Measurements from ENCODE around the gene HECW1. TPM values are rescaled to one million over a fixed set of nuclear protein-coding genes. Genes with fewer than 3 reads are reported as not detected.

Gene HECW1
- total and polyA plus RNA-seq, 2 experiments from 2014 or later = 2.0 to 4.8 TPM

- H3K4me3 ChIP-seq = 0 out of 2 replicates have a peak overlapping the region, but pooled peaks have one; percentile 70
- peak; percentile 31 for DNase-seq
- peaks cover 12% of the 10 kb centered on the region for H3K4me1 ChIP-seq (ENCODE audit: insufficient read depth)
- in situ Hi-C loops (cut with MboI) = no loop called here
- no peaks in the 10 kb centered on the region for H3K36me3 ChIP-seq (ENCODE audit: low read depth)
- no peaks in the 10 kb centered on the region for H3K9me3 ChIP-seq (ENCODE audit: low read depth)
- H3K9me2 ChIP-seq (ENCODE audit: insufficient read depth) = no peaks in the 10 kb centered on the region
- TF ChIP-seq EZH2 (IDR thresholded peaks at IDR 0.05; ENCODE audit: insufficient read depth, poor library complexity, severe bottlenecking) = no peak
- no peak for TF ChIP-seq EZH2phosphoT487 (IDR thresholded peaks at IDR 0.05; ENCODE audit: insufficient read depth, low read depth)
- H4K20me1 ChIP-seq (ENCODE audit: insufficient read depth) = no peaks in the 10 kb centered on the region
- peaks cover 50% of the 10 kb centered on the region for H3K27me3 ChIP-seq (replicated peaks; ENCODE audit: insufficient read depth)
- 12 to 13% methylated on average over 17 of the region's 17 CpGs for WGBS, 2 experiments (ENCODE audit: low coverage in 1 of 2, low lambda C conversion rate in 2 of 2, missing lambda C conversion rate in 2 of 2)
- no peak overlapping the region for H3K9ac ChIP-seq
- no peak overlapping the region for H2AFZ ChIP-seq
- peaks cover 19% of the 10 kb centered on the region for H3F3A ChIP-seq (ENCODE audit: insufficient read depth)
- no peak overlapping the region for H3K27ac ChIP-seq
- H3K79me2 ChIP-seq (ENCODE audit: insufficient read depth) = no peaks in the 10 kb centered on the region
- H3K4me2 ChIP-seq (ENCODE audit: unreplicated experiment) = peak overlapping the region; percentile 83
These were observed 603 bp upstream of the HECW1 start for GRCh38 chr7:43111630-43112458.

DNA sequence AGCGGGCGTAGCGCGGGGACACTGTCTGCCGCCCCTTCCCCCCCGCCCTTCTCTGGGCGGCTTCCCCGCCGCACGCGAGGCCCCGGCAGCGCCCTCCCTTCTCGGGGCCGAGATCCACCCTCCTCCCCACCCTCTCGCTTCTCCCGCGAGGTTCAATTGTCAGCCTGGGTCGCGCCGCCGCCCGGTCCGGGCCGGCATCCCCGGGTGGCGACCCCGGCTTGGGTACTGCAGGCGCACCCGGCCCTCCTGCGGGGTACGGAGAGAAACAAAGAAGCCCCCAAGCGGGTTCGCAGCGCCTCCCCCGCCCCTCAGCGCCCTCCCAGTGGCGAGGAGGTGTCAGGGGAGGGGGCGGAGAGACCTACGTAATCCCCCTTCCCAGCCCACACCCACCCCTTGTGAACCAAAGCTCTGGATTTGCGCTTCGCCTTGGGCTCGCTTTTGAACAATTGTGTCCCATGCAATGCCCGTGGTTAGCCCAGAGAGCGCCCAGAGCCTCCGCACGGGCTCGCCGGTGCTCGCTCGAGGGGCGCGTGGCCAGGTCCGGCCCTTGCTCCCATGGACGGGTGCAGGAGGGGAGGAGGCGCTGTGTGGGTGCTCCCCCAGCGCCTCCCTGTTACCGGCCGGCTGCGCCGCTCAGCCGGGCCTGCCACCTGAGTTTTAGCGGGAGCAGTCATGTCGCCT lies 634 bp downstream of the HECW1 start:
- Histone ChIP-seq H3K4me3 (peak overlapping the region; percentile 70), H3K36me3 (ENCODE audit: low read depth) (no peaks in the 10 kb centered on the region), H3K4me2 (ENCODE audit: unreplicated experiment) (peak overlapping the region; percentile 83), H3K9me3 (ENCODE audit: low read depth) (no peaks in the 10 kb centered on the region), H4K20me1 (ENCODE audit: insufficient read depth) (no peaks in the 10 kb centered on the region), H2AFZ (peak overlapping the region; percentile 77), H3K9me2 (ENCODE audit: insufficient read depth) (no peaks in the 10 kb centered on the region), H3K9ac (peak overlapping the region; percentile 52; the same call in 1 of the 2 replicates), H3F3A (ENCODE audit: insufficient read depth) (peaks cover 29% of the 10 kb centered on the region), H3K27me3 (replicated peaks; ENCODE audit: insufficient read depth) (peaks cover 50% of the 10 kb centered on the region), H3K27ac (no peak overlapping the region), H3K4me1 (ENCODE audit: insufficient read depth) (peaks cover 23% of the 10 kb centered on the region), H3K79me2 (ENCODE audit: insufficient read depth) (no peaks in the 10 kb centered on the region)
- in situ Hi-C loops (cut with MboI) = no loop called here
- WGBS, 2 experiments (ENCODE audit: low coverage in 1 of 2, low lambda C conversion rate in 2 of 2, missing lambda C conversion rate in 2 of 2) = 1% methylated on average over 32 to 36 of the region's 64 CpGs
- TF ChIP-seq EZH2phosphoT487 (IDR thresholded peaks at IDR 0.05; ENCODE audit: insufficient read depth, low read depth) = no peak
- TF ChIP-seq EZH2 (IDR thresholded peaks at IDR 0.05; ENCODE audit: insufficient read depth, poor library complexity, severe bottlenecking) = no peak
- DNase-seq = peak; percentile 86

- H3K9ac ChIP-seq = no peak overlapping the region
- H3K4me1 ChIP-seq (ENCODE audit: insufficient read depth) = peaks cover 26% of the 10 kb centered on the region
- 13 to 14% methylated on average over 27 to 30 of the region's 36 CpGs for WGBS, 2 experiments (ENCODE audit: low coverage in 1 of 2, low lambda C conversion rate in 2 of 2, missing lambda C conversion rate in 2 of 2)
- in situ Hi-C loops (cut with MboI) = no loop called here
- peak; percentile 54 for DNase-seq
- peaks cover 50% of the 10 kb centered on the region for H3K27me3 ChIP-seq (replicated peaks; ENCODE audit: insufficient read depth)
- TF ChIP-seq EZH2 (IDR thresholded peaks at IDR 0.05; ENCODE audit: insufficient read depth, poor library complexity, severe bottlenecking) (peak; percentile 35), EZH2phosphoT487 (IDR thresholded peaks at IDR 0.05; ENCODE audit: insufficient read depth, low read depth) (no peak)
- peak overlapping the region; percentile 77 for H2AFZ ChIP-seq
- peak overlapping the region; percentile 83 for H3K4me2 ChIP-seq (ENCODE audit: unreplicated experiment)
- H3K4me3 ChIP-seq = peak overlapping the region; percentile 70
- no peak overlapping the region for H3K27ac ChIP-seq
- peaks cover 29% of the 10 kb centered on the region for H3F3A ChIP-seq (ENCODE audit: insufficient read depth)
- H3K79me2 ChIP-seq (ENCODE audit: insufficient read depth) = no peaks in the 10 kb centered on the region
- H3K9me3 ChIP-seq (ENCODE audit: low read depth) = no peaks in the 10 kb centered on the region
- no peaks in the 10 kb centered on the region for H3K9me2 ChIP-seq (ENCODE audit: insufficient read depth)
- H4K20me1 ChIP-seq (ENCODE audit: insufficient read depth) = no peaks in the 10 kb centered on the region
- no peaks in the 10 kb centered on the region for H3K36me3 ChIP-seq (ENCODE audit: low read depth)
These were observed 1.4 kb downstream of the HECW1 start for GRCh38 chr7:43113622-43114457.

- Histone ChIP-seq H3K4me2 (ENCODE audit: unreplicated experiment) (no peak overlapping the region), H3K9me3 (ENCODE audit: low read depth) (no peaks in the 10 kb centered on the region), H3K27ac (no peak overlapping the region), H3K9me2 (ENCODE audit: insufficient read depth) (no peaks in the 10 kb centered on the region), H3K4me1 (ENCODE audit: insufficient read depth) (peaks cover 31% of the 10 kb centered on the region), H3F3A (ENCODE audit: insufficient read depth) (peaks cover 29% of the 10 kb centered on the region), H2AFZ (no peak overlapping the region), H3K4me3 (no peak overlapping the region), H3K27me3 (replicated peaks; ENCODE audit: insufficient read depth) (peaks cover 50% of the 10 kb centered on the region), H3K36me3 (ENCODE audit: low read depth) (no peaks in the 10 kb centered on the region), H3K79me2 (ENCODE audit: insufficient read depth) (no peaks in the 10 kb centered on the region), H3K9ac (no peak overlapping the region), H4K20me1 (ENCODE audit: insufficient read depth) (no peaks in the 10 kb centered on the region)
- in situ Hi-C loops (cut with MboI) = no loop called here
- DNase-seq = peak; percentile 11
- TF ChIP-seq EZH2 (IDR thresholded peaks at IDR 0.05; ENCODE audit: insufficient read depth, poor library complexity, severe bottlenecking) = no peak
- no peak for TF ChIP-seq EZH2phosphoT487 (IDR thresholded peaks at IDR 0.05; ENCODE audit: insufficient read depth, low read depth)
- WGBS, 2 experiments (ENCODE audit: low coverage in 1 of 2, low lambda C conversion rate in 2 of 2, missing lambda C conversion rate in 2 of 2) = 30 to 37% methylated on average over 3 of the region's 3 CpGs
These were observed 2.0 kb downstream of the HECW1 start for GRCh38 chr7:43114458-43114780.
